ENCODE data around the gene APOC3.

GRCh38 chr11:116814502-116814901 lies 15.2 kb upstream of the APOC3 start:
- TF ChIP-seq CTCF (IDR thresholded peaks at IDR 0.05; ENCODE audit: poor library complexity): no peak
- TF ChIP-seq EZH2 (IDR thresholded peaks at IDR 0.05; ENCODE audit: borderline replicate concordance): no peak
- no peak for TF ChIP-seq EZH2phosphoT487 (IDR thresholded peaks at IDR 0.05; ENCODE audit: low read depth, severe bottlenecking, unreplicated experiment)
